ENCODE measurements around the gene MAP2K6. TPM values are rescaled to one million over a fixed set of nuclear protein-coding genes. Genes with fewer than 3 reads are reported as not detected.

Gene MAP2K6
- polyA plus RNA-seq, 1 donor (not counting 4 experiments of a cell fraction or from before 2014, with no cell fraction given), result 0.39 TPM

DNA sequence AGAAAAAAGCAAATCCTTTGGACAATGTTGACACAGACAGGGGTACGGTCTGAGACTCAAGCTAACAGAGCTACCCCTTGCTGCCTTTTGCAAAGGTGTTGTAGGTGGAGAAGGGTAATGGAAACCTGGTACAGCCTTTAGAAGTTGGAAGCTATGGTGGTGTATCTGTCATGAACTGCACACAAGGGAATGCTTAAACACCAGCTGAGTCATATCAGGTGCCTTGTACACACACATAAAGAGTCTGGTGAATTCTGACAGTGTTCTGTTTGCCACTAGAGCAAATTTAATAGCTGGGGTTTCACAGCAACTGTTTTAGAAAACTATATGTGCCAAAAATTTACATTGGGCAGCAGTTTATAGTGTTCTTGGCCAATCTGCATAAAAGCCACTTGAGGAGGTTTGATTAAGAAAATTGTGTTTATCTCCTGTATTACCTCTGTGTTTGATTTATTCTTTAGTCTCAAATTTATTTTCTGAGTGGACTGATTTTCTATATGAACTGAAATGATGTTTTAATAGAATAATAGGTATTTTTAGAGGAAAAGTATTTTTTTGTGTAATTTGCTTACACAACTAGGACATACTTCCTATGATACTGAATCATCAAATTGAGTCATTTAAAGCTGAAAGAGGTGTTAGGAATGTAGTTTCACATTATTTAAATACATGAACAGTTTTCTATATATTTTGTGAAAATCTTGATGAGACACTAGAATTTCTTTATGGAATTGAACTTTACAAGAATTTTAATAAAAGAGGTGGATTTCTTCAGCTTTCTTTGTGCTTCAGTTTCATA, 136.9 kb downstream of the MAP2K6 start:
- H3K9me3 ChIP-seq (ENCODE audit: control insufficient read depth, low read depth, low read length), result no peaks in the 10 kb centered on the region
- H4K20me1 ChIP-seq (ENCODE audit: control insufficient read depth, extremely low read depth, insufficient read depth, low read length), result no peaks in the 10 kb centered on the region
- DNase-seq (ENCODE audit: low read depth, low spot score) (no peak), FAIRE-seq (peak; percentile 65)
- peaks cover 7% of the 10 kb centered on the region for H3K4me1 ChIP-seq (ENCODE audit: control insufficient read depth, extremely low read depth, insufficient read depth, low read length)
- no peaks in the 10 kb centered on the region for H3K79me2 ChIP-seq (ENCODE audit: control insufficient read depth, insufficient read depth, low read length)
- H3K9ac ChIP-seq (ENCODE audit: control insufficient read depth, extremely low read depth, insufficient read depth, low read length), result no peak overlapping the region
- H3K27ac ChIP-seq (ENCODE audit: control insufficient read depth, insufficient read depth, low read length), result peak overlapping the region; percentile 50
- peak overlapping the region; percentile 27 for H3K4me2 ChIP-seq (ENCODE audit: control insufficient read depth, extremely low read depth, insufficient read depth, low read depth, low read length)
- H3K36me3 ChIP-seq (ENCODE audit: control insufficient read depth in 2 of 2, extremely low read depth in 1 of 2, insufficient read depth in 2 of 2, low read length in 2 of 2), result no peaks in the 10 kb centered on the region
- no peak overlapping the region for H2AFZ ChIP-seq (ENCODE audit: control insufficient read depth, low read length)
- TF ChIP-seq EZH2 (IDR thresholded peaks at IDR 0.05; ENCODE audit: low read length), result no peak
- TF ChIP-seq, protein P1, sequence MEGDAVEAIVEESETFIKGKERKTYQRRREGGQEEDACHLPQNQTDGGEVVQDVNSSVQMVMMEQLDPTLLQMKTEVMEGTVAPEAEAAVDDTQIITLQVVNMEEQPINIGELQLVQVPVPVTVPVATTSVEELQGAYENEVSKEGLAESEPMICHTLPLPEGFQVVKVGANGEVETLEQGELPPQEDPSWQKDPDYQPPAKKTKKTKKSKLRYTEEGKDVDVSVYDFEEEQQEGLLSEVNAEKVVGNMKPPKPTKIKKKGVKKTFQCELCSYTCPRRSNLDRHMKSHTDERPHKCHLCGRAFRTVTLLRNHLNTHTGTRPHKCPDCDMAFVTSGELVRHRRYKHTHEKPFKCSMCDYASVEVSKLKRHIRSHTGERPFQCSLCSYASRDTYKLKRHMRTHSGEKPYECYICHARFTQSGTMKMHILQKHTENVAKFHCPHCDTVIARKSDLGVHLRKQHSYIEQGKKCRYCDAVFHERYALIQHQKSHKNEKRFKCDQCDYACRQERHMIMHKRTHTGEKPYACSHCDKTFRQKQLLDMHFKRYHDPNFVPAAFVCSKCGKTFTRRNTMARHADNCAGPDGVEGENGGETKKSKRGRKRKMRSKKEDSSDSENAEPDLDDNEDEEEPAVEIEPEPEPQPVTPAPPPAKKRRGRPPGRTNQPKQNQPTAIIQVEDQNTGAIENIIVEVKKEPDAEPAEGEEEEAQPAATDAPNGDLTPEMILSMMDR (optimal IDR thresholded peaks at IDR 0.05 in 1 of 3, IDR thresholded peaks at IDR 0.05 in 1 of 3, conservative IDR thresholded peaks at IDR 0.05 in 1 of 3; ENCODE audit: extremely low read depth in 1 of 3, insufficient read depth in 2 of 3, low read length in 3 of 3), result no peak
- H3K9me1 ChIP-seq (ENCODE audit: control insufficient read depth, extremely low read depth, insufficient read depth, low read length), result no peaks in the 10 kb centered on the region
- no peaks in the 10 kb centered on the region for H3K27me3 ChIP-seq (ENCODE audit: control insufficient read depth, extremely low read depth, insufficient read depth, low read length)
- no peak overlapping the region for H3K4me3 ChIP-seq (ENCODE audit: control insufficient read depth in 2 of 3, extremely low read depth in 1 of 3, insufficient read depth in 2 of 3, low read depth in 1 of 3, low read length in 3 of 3)
- dilution Hi-C loops (cut with MboI; ENCODE audit: extremely low pct_ligation_motif_present, low sequenced_read_pairs), result no loop called here

DNA sequence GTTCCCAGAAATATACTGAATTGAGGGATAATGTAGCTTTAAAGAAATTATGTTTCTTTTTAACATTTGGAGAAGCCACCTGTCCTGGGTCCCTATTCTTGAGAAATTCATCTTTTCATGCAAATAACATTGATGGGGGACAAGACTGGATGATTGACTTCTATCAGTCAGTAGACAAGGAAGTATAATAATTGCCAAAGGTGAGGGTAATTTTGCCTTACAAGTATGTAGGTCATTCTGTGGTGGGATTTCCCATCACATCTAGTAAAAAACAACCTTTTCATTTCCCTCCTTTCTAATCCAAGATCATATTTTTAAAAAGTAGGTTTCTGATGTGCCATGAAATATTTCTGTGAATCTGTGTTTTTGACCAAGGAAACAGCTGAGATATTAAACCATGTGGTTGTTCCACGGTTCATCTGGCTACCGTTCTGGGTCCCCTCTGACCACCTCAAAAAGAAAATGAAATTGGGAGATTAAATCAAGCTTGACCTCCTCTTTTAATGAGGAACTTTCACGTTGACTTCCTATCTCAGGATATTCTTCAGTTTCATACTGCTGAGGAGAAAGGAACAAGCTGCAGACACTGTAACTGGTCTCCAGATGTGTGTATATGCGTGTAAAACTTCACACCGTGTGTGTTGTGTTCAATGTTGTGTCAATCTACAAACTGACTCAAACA, 138.6 kb downstream of the MAP2K6 start:
- Histone ChIP-seq H3K36me3 (ENCODE audit: control insufficient read depth in 2 of 2, extremely low read depth in 1 of 2, insufficient read depth in 2 of 2, low read length in 2 of 2) (no peaks in the 10 kb centered on the region), H3K4me2 (ENCODE audit: control insufficient read depth, extremely low read depth, insufficient read depth, low read depth, low read length) (no peak overlapping the region), H3K9me1 (ENCODE audit: control insufficient read depth, extremely low read depth, insufficient read depth, low read length) (no peaks in the 10 kb centered on the region), H3K79me2 (ENCODE audit: control insufficient read depth, insufficient read depth, low read length) (no peaks in the 10 kb centered on the region), H3K27ac (ENCODE audit: control insufficient read depth, insufficient read depth, low read length) (no peak overlapping the region), H3K4me3 (ENCODE audit: control insufficient read depth in 2 of 3, extremely low read depth in 1 of 3, insufficient read depth in 2 of 3, low read depth in 1 of 3, low read length in 3 of 3) (no peak overlapping the region), H3K9me3 (ENCODE audit: control insufficient read depth, low read depth, low read length) (no peaks in the 10 kb centered on the region), H4K20me1 (ENCODE audit: control insufficient read depth, extremely low read depth, insufficient read depth, low read length) (no peaks in the 10 kb centered on the region), H3K4me1 (ENCODE audit: control insufficient read depth, extremely low read depth, insufficient read depth, low read length) (peaks cover 7% of the 10 kb centered on the region), H3K9ac (ENCODE audit: control insufficient read depth, extremely low read depth, insufficient read depth, low read length) (no peak overlapping the region), H3K27me3 (ENCODE audit: control insufficient read depth, extremely low read depth, insufficient read depth, low read length) (no peaks in the 10 kb centered on the region), H2AFZ (ENCODE audit: control insufficient read depth, low read length) (no peak overlapping the region)
- DNase-seq (ENCODE audit: low read depth, low spot score) (no peak), FAIRE-seq (peak; percentile 9)
- TF ChIP-seq, protein P1 (optimal IDR thresholded peaks at IDR 0.05 in 1 of 3, IDR thresholded peaks at IDR 0.05 in 1 of 3, conservative IDR thresholded peaks at IDR 0.05 in 1 of 3; ENCODE audit: extremely low read depth in 1 of 3, insufficient read depth in 2 of 3, low read length in 3 of 3), result no peak
- no peak for TF ChIP-seq EZH2 (IDR thresholded peaks at IDR 0.05; ENCODE audit: low read length)
- dilution Hi-C loops (cut with MboI; ENCODE audit: extremely low pct_ligation_motif_present, low sequenced_read_pairs), result no loop called here

Measured in keratinocyte (primary cell).